Heart left ventricle (tissue), 13 donors: ENCODE data around the gene REPIN1.

Experiments used
- POLR2A ChIP-seq, 2 donors: fragments of 450-650 bp; IDR thresholded peaks; one replicate each; pipeline ENCODE4 v1.6.1; 2017; ENCODE audit warnings: antibody characterized with exemption in 2 of 2, mild to moderate bottlenecking in 2 of 2, moderate library complexity in 2 of 2
- TF ChIP-seq, protein P1 (sequence below), 12 donors: fragments of 200-600 bp; sonication (generic) in 4 of 12; IDR thresholded peaks; one replicate each; pipeline versions ENCODE4 v1.5.0 to v1.8.0; 2018 to 2022; ENCODE audit warnings: antibody characterized with exemption in 12 of 12, mild to moderate bottlenecking in 5 of 12
- donor health status: ischemic (EF 13 %, LVEDD 7.1; RV severe dilation, severe dysfunction).
- donor health status: DM: no; HTN: yes; CAD: no.
- donor health status: DM: no; HTN: no; CAD: no.
- donor health status: ischemic (EF 25% LVEDD 6.9; RV normal size, moderate dysfunction).
- donor health status: ischemic (EF 25% LVEDD 5.7; RV mildly dilated, moderate dysfunction).
- donor health status: ischemic (EF 35%, LVEDD 5.7; RV mildly dilated, moderate dysfunction).
- donor health status: nonischemic (EF 11% LVEDD 7.7; RV severe dilation, severe dysfunction).
- donor health status: DM: yes; HTN: yes; CAD: no.
- donor health status: PGD.
- donor health status: ischemic (EF 29% LVEDD 5.4; RV normal size, mild dysfunction).
- donor health status: nonischemic (EF 23%, LVEDD 6.1; RV moderate dilation, normal function).

DNA sequence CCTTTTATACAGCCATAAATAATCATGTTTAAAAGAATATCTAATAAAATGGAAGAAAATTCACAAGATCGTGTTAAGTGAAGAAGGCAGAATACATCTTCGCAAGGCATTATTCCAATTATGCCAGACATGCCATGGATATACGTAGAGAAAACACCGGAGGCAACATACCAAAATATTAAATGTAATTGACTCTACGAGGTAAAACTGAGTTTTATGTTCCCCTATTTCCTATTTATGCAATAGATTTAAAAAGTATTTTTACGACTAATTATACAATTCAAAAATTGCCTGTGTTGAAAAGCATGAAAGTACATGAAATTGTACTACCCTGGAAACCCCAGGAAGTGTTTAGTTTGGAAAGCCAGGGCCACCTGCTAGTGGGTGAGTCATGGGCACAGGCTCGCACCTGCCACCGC, 936 bp upstream of the REPIN1 start:
- no peak for TF ChIP-seq POLR2A (IDR thresholded peaks at IDR 0.05)
- TF ChIP-seq, protein P1, sequence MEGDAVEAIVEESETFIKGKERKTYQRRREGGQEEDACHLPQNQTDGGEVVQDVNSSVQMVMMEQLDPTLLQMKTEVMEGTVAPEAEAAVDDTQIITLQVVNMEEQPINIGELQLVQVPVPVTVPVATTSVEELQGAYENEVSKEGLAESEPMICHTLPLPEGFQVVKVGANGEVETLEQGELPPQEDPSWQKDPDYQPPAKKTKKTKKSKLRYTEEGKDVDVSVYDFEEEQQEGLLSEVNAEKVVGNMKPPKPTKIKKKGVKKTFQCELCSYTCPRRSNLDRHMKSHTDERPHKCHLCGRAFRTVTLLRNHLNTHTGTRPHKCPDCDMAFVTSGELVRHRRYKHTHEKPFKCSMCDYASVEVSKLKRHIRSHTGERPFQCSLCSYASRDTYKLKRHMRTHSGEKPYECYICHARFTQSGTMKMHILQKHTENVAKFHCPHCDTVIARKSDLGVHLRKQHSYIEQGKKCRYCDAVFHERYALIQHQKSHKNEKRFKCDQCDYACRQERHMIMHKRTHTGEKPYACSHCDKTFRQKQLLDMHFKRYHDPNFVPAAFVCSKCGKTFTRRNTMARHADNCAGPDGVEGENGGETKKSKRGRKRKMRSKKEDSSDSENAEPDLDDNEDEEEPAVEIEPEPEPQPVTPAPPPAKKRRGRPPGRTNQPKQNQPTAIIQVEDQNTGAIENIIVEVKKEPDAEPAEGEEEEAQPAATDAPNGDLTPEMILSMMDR (IDR thresholded peaks at IDR 0.05): no peak
